Measurements from ENCODE around the gene DPP7.

DNA sequence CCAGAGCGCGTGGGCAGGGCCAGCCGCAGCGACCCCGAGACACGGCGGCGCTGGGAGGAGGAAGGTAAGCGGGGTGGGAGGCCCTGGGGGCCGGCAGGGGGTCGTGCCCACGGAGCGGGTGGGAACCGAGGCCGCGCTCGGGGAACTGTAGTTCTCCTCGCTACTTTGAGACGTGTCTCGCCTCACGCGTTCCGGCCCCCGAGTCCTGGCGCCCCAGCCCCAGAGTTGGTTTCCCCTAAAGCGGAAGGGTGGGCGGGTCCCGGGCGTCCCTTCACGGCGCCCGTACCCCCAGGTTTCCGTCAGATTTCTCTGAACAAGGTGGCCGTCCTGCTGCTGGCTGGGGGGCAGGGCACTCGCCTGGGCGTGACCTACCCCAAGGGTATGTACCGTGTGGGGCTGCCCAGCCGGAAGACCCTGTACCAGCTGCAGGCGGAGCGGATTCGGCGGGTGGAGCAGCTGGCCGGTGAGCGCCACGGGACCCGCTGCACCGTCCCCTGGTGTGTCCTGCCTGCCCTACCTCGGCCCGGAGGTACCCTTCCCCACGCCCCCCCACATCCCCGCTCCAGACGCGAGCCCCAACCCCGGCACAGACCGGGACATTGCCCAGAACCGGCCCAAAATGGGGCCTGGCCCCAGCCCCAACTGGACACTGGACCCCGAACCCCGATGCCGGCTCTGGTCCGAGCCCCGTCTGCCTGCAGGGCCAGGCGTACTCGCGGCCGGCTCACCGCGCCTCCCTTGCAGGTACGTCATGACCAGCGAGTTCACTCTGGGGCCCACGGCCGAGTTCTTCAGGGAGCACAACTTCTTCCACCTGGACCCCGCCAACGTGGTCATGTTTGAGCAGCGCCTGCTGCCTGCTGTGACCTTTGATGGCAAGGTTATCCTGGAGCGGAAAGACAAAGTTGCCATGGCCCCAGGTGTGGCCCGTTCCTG, 36.5 kb downstream of the DPP7 start:
- TF ChIP-seq, protein P1, sequence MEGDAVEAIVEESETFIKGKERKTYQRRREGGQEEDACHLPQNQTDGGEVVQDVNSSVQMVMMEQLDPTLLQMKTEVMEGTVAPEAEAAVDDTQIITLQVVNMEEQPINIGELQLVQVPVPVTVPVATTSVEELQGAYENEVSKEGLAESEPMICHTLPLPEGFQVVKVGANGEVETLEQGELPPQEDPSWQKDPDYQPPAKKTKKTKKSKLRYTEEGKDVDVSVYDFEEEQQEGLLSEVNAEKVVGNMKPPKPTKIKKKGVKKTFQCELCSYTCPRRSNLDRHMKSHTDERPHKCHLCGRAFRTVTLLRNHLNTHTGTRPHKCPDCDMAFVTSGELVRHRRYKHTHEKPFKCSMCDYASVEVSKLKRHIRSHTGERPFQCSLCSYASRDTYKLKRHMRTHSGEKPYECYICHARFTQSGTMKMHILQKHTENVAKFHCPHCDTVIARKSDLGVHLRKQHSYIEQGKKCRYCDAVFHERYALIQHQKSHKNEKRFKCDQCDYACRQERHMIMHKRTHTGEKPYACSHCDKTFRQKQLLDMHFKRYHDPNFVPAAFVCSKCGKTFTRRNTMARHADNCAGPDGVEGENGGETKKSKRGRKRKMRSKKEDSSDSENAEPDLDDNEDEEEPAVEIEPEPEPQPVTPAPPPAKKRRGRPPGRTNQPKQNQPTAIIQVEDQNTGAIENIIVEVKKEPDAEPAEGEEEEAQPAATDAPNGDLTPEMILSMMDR (IDR thresholded peaks at IDR 0.05) = no peak
- TF ChIP-seq POLR2A (IDR thresholded peaks at IDR 0.05) = no peak

Measured in lower leg skin (tissue), 3 donors.